A549 (cell line): ENCODE measurements around the gene CCDC136.

Experiments used
- BHLHE40 ChIP-seq: IDR thresholded peaks from 2 replicates; pipeline ENCODE4 v1.6.1; 2012; ENCODE audit warnings: low read depth, low read length, inconsistent platforms
- CTCF ChIP-seq: fragments of >200 bp; sonication (Bioruptor Twin); formaldehyde crosslinking; IDR thresholded peaks from 3 replicates; pipeline ENCODE4 v1.5.1; 2016
- E2F6 ChIP-seq: IDR thresholded peaks from 2 replicates; pipeline ENCODE4 v1.6.1; 2012; ENCODE audit warnings: low read depth, borderline replicate concordance
- EHMT2 ChIP-seq: fragments of 200-600 bp; sonication (generic); IDR thresholded peaks from 2 replicates; pipeline ENCODE4 v1.6.1; 2016; ENCODE audit warnings: antibody characterized with exemption, low read depth, mild to moderate bottlenecking, moderate library complexity
- HDAC2 ChIP-seq: fragments of 200-600 bp; sonication (generic); IDR thresholded peaks from 2 replicates; pipeline ENCODE4 v1.6.1; 2016
- JUN ChIP-seq, 2 experiments: fragments of >200 bp; sonication (Bioruptor Twin); formaldehyde crosslinking; IDR thresholded peaks; 2 replicates in 1 of 2; 3 replicates in 1 of 2; pipeline ENCODE4 v1.6.1; 2016 to 2017
- NFE2L2 ChIP-seq: fragments of 150-350 bp; conservative IDR thresholded peaks from 2 replicates; pipeline ENCODE4 v1.6.1; 2014; ENCODE audit warnings: low read length
- PBX3 ChIP-seq: IDR thresholded peaks from 2 replicates; pipeline ENCODE4 v1.6.1; 2012
- POLR2A ChIP-seq: IDR thresholded peaks from 2 replicates; pipeline ENCODE4 v1.6.1; 2012; ENCODE audit warnings: mild to moderate bottlenecking, low read length
- RAD21 ChIP-seq, 2 experiments: fragments of >200 bp in 1 of 2; sonication (Bioruptor Twin) in 1 of 2; formaldehyde crosslinking in 1 of 2; IDR thresholded peaks in 1 of 2; conservative IDR thresholded peaks in 1 of 2; 2 replicates in 1 of 2; 3 replicates in 1 of 2; pipeline ENCODE4 v1.6.1; 2012 to 2018; ENCODE audit warnings: inconsistent platforms in 1 of 2
- RARB ChIP-seq: fragments of 250-450 bp; sonication (Bioruptor Pico); IDR thresholded peaks from 2 replicates; pipeline ENCODE4 v1.8.0; 2021; ENCODE audit warnings: mild to moderate bottlenecking, moderate library complexity
- SMC3 ChIP-seq: fragments of >200 bp; sonication (Bioruptor Twin); formaldehyde crosslinking; IDR thresholded peaks from 3 replicates; pipeline ENCODE4 v1.6.1; 2018; ENCODE audit warnings: inconsistent platforms
- TP53 ChIP-seq: fragments of 250-450 bp; sonication (Bioruptor Pico); IDR thresholded peaks from 2 replicates; pipeline ENCODE4 v1.5.0; 2021; ENCODE audit warnings: mild to moderate bottlenecking, moderate library complexity

GRCh38 chr7:128871050-128871449, 79.3 kb downstream of the CCDC136 start:
- TF ChIP-seq EHMT2 (no peak), RARB (no peak), RAD21 (conservative IDR thresholded peaks at IDR 0.05 in 1 of 2, IDR thresholded peaks at IDR 0.05 in 1 of 2) (no peak), PBX3 (no peak), TP53 (CRISPR knock-in tag) (no peak), CTCF (no peak), SMC3 (no peak), JUN (IDR thresholded peaks at IDR 0.05) (no peak), POLR2A (no peak), BHLHE40 (no peak), NFE2L2 (no peak), E2F6 (no peak), HDAC2 (no peak)
